Measurements from ENCODE around the gene POLE.

The POLE gene

DNA sequence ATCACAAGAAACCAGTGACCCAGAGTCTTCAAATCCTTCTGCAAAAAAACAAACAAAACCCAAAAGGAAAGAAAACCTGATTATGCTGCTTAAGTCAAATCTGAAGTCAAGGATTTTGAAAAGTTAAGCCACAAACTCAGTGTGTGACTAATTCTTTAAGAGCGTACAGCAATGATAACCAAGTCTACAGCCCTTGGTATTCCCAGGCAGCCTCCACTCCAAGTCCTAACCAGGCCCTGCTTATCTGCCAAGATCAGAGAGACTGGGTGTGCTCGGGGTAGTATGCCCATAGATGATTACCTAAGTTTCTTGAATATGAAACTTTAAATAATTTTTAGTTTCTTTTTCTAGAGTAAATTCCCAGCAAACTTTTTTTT, 36.6 kb upstream of the POLE start:
- H3K4me1 ChIP-seq (ENCODE audit: low read length): no peaks in the 10 kb centered on the region
- H3K4me2 ChIP-seq (ENCODE audit: low read length): no peak overlapping the region
- H3K27ac ChIP-seq (ENCODE audit: low read length): no peak overlapping the region
- no peak overlapping the region for H3K9ac ChIP-seq (ENCODE audit: low read length)
- H3K4me3 ChIP-seq (ENCODE audit: low read length): no peak overlapping the region
- H3K36me3 ChIP-seq (replicated peaks; ENCODE audit: low read depth, low read length): peaks cover 86% of the 10 kb centered on the region
- no peaks in the 10 kb centered on the region; the same call in 1 of the 2 replicates for H4K20me1 ChIP-seq (ENCODE audit: insufficient read depth, low read length)
- no peak overlapping the region for H2AFZ ChIP-seq (ENCODE audit: low read depth, low read length)
- H3K9me3 ChIP-seq (ENCODE audit: insufficient read depth, low read length): no peaks in the 10 kb centered on the region; the same call in 1 of the 2 replicates
- TF ChIP-seq, protein P1, sequence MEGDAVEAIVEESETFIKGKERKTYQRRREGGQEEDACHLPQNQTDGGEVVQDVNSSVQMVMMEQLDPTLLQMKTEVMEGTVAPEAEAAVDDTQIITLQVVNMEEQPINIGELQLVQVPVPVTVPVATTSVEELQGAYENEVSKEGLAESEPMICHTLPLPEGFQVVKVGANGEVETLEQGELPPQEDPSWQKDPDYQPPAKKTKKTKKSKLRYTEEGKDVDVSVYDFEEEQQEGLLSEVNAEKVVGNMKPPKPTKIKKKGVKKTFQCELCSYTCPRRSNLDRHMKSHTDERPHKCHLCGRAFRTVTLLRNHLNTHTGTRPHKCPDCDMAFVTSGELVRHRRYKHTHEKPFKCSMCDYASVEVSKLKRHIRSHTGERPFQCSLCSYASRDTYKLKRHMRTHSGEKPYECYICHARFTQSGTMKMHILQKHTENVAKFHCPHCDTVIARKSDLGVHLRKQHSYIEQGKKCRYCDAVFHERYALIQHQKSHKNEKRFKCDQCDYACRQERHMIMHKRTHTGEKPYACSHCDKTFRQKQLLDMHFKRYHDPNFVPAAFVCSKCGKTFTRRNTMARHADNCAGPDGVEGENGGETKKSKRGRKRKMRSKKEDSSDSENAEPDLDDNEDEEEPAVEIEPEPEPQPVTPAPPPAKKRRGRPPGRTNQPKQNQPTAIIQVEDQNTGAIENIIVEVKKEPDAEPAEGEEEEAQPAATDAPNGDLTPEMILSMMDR (IDR thresholded peaks at IDR 0.05; ENCODE audit: low read depth, low read length): no peak
- TF ChIP-seq EZH2phosphoT487 (IDR thresholded peaks at IDR 0.05; ENCODE audit: low read depth): no peak
- no peaks in the 10 kb centered on the region; the same call in 1 of the 2 replicates for H3K79me2 ChIP-seq (ENCODE audit: low read length)
- no peaks in the 10 kb centered on the region for H3K27me3 ChIP-seq (ENCODE audit: low read depth, low read length)

DNA sequence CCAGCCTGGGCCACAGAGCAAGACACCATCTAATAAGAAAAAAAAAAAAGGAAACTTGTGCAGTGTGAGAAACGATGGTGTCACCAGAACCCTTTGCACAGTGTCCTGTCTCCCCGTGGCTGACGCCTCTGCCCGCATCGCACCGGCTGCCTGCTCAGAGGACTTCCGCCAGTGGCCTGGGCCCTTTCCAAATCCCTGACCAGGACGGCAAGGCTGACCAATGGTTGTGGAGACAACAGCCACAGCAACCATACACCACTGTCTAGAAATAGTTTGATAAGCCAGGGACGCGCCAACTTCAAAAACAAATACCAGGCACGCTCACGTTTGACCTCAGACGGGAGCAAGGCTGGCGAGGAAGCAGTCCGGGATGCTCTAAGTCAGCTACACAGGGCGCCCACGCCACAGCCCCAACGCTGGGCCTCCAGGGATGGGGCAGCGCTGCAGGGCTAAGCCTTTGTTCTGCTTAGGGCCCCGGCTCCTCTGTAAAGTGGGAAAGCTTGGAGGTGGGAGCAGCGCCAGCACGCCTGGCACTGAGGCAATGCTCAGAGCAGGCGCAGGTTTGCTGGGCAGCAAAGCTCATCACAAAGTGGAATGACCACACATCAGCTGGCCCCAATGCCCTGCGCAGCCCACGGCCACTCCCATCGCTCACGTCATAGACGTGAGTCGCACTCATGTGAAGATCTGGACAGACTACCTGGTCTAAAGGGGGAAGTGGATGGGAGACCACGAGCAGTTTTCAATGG, 36.0 kb upstream of the POLE start:
- Histone ChIP-seq H3K27me3 (ENCODE audit: low read depth, low read length) (no peaks in the 10 kb centered on the region), H3K4me3 (ENCODE audit: low read length) (no peak overlapping the region), H3K4me1 (ENCODE audit: low read length) (no peaks in the 10 kb centered on the region), H3K79me2 (ENCODE audit: low read length) (no peaks in the 10 kb centered on the region; the same call in 1 of the 2 replicates), H3K36me3 (replicated peaks; ENCODE audit: low read depth, low read length) (peaks cover 83% of the 10 kb centered on the region), H2AFZ (ENCODE audit: low read depth, low read length) (no peak overlapping the region), H3K4me2 (ENCODE audit: low read length) (no peak overlapping the region), H4K20me1 (ENCODE audit: insufficient read depth, low read length) (no peaks in the 10 kb centered on the region; the same call in 1 of the 2 replicates), H3K9me3 (ENCODE audit: insufficient read depth, low read length) (no peaks in the 10 kb centered on the region), H3K9ac (ENCODE audit: low read length) (no peak overlapping the region), H3K27ac (ENCODE audit: low read length) (no peak overlapping the region)
- TF ChIP-seq EZH2phosphoT487 (IDR thresholded peaks at IDR 0.05; ENCODE audit: low read depth): no peak
- TF ChIP-seq, protein P1 (IDR thresholded peaks at IDR 0.05; ENCODE audit: low read depth, low read length): no peak

DNA sequence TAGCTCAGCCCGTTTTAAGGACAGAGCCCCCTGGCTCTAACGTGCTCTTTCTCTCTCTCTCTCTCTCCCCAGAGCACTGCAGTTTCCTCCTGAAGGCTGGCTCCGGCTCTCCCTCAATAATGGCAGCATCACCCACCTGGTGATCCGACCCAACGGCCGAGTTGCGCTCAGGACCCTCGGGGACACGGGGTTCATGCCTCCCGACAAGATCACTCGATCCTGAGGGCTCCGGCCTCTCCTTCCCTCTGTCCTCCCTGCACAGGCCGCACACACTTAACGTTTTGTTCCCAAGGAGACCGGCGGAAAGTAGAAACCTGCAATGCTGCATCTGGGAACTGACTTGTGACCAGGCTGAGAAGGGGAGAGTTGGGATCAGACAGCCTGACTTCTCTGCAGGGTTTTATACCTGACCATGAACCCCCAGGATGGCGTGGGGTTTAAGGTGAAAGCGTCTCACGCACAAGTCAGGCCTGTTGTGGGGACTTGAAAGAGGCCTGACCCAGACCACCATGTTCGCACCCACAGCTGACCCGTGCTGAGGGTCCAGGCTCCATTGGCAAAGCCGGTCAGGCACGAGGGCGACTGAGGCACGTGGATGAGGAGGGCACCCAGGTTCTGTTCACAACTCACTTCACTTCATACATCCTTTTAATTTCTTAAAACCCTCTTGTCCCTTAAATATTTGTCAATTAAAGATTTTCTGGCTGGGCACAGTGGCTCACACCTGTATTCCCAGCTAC, 33.6 kb upstream of the POLE start:
- no peaks in the 10 kb centered on the region for H3K4me1 ChIP-seq (ENCODE audit: low read length)
- H3K27me3 ChIP-seq (ENCODE audit: low read depth, low read length): no peaks in the 10 kb centered on the region
- no peak overlapping the region for H3K9ac ChIP-seq (ENCODE audit: low read length)
- H3K9me3 ChIP-seq (ENCODE audit: insufficient read depth, low read length): no peaks in the 10 kb centered on the region
- no peaks in the 10 kb centered on the region; the same call in 1 of the 2 replicates for H4K20me1 ChIP-seq (ENCODE audit: insufficient read depth, low read length)
- no peak overlapping the region for H3K4me3 ChIP-seq (ENCODE audit: low read length)
- H2AFZ ChIP-seq (ENCODE audit: low read depth, low read length): no peak overlapping the region
- TF ChIP-seq, protein P1 (IDR thresholded peaks at IDR 0.05; ENCODE audit: low read depth, low read length): no peak
- TF ChIP-seq EZH2phosphoT487 (IDR thresholded peaks at IDR 0.05; ENCODE audit: low read depth): no peak
- H3K27ac ChIP-seq (ENCODE audit: low read length): no peak overlapping the region
- peaks cover 75% of the 10 kb centered on the region for H3K36me3 ChIP-seq (replicated peaks; ENCODE audit: low read depth, low read length)
- peaks cover 9% of the 10 kb centered on the region; the same call in 1 of the 2 replicates for H3K79me2 ChIP-seq (ENCODE audit: low read length)
- H3K4me2 ChIP-seq (ENCODE audit: low read length): no peak overlapping the region

DNA sequence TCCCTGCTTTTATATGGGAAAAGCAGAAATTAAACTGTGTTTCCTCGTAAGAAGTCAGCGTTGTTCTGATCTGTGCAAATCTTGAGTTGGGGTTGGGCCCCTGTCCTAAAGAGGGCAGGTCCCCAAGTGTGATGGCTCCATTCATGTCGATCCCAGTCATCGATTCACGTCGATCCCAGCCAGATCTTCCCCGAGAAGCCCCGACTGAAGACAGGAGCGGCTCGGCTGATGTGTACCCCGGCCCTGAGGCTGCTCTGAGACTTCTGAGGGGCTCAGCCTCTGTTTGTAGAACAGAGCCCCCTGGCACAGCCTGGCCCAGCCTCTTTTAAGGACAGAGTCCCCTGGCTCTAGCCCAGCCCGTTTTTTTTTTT, 32.8 kb upstream of the POLE start:
- Histone ChIP-seq H3K9me3 (ENCODE audit: insufficient read depth, low read length) (no peaks in the 10 kb centered on the region), H3K4me2 (ENCODE audit: low read length) (no peak overlapping the region), H3K4me1 (ENCODE audit: low read length) (no peaks in the 10 kb centered on the region), H3K36me3 (replicated peaks; ENCODE audit: low read depth, low read length) (peaks cover 70% of the 10 kb centered on the region), H2AFZ (ENCODE audit: low read depth, low read length) (no peak overlapping the region), H3K79me2 (ENCODE audit: low read length) (peaks cover 13% of the 10 kb centered on the region), H3K9ac (ENCODE audit: low read length) (no peak overlapping the region), H3K27ac (ENCODE audit: low read length) (no peak overlapping the region), H3K4me3 (ENCODE audit: low read length) (no peak overlapping the region), H3K27me3 (ENCODE audit: low read depth, low read length) (no peaks in the 10 kb centered on the region), H4K20me1 (ENCODE audit: insufficient read depth, low read length) (no peaks in the 10 kb centered on the region; the same call in 1 of the 2 replicates)
- TF ChIP-seq, protein P1 (IDR thresholded peaks at IDR 0.05; ENCODE audit: low read depth, low read length): no peak
- no peak for TF ChIP-seq EZH2phosphoT487 (IDR thresholded peaks at IDR 0.05; ENCODE audit: low read depth)
